HG02870 (cell line): ENCODE measurements around the gene KCNIP4.

Experiments used
- ATAC-seq: cut with Tn5 transposase; IDR thresholded peaks from one replicate; pipeline ENCODE4 v1.9.1; 2021; ENCODE audit warnings: mild to moderate bottlenecking, moderate library complexity; ENCODE audit not compliant: unreplicated experiment

Gene KCNIP4

GRCh38 chr4:21209860-21210259, 738.7 kb downstream of the KCNIP4 start:
- ATAC-seq: no peak

GRCh38 chr4:21205821-21206531, 742.6 kb downstream of the KCNIP4 start:
- ATAC-seq: no peak

- no peak for ATAC-seq
Observed at GRCh38 chr4:21203416-21203815, 745.2 kb downstream of the KCNIP4 start.

GRCh38 chr4:21202959-21203358, 745.6 kb downstream of the KCNIP4 start:
- ATAC-seq: no peak

- ATAC-seq: no peak
Observed at GRCh38 chr4:21198683-21199082, 749.9 kb downstream of the KCNIP4 start.

- ATAC-seq: no peak
Observed at GRCh38 chr4:21195682-21196081, 752.9 kb downstream of the KCNIP4 start.

- no peak for ATAC-seq
Observed at GRCh38 chr4:21192367-21192766, 756.2 kb downstream of the KCNIP4 start.

GRCh38 chr4:21191317-21191716, 757.3 kb downstream of the KCNIP4 start:
- ATAC-seq: no peak

- ATAC-seq: no peak
Observed at GRCh38 chr4:21184788-21185187, 763.8 kb downstream of the KCNIP4 start.

- no peak for ATAC-seq
Observed at GRCh38 chr4:21181716-21182115, 766.9 kb downstream of the KCNIP4 start.

- ATAC-seq: no peak
Observed at GRCh38 chr4:21177871-21178270, 770.7 kb downstream of the KCNIP4 start.

GRCh38 chr4:21177092-21177491, 771.5 kb downstream of the KCNIP4 start:
- no peak for ATAC-seq

- no peak for ATAC-seq
Observed at GRCh38 chr4:21167711-21168110, 780.9 kb downstream of the KCNIP4 start.

- no peak for ATAC-seq
Observed at GRCh38 chr4:21155367-21155766, 793.2 kb downstream of the KCNIP4 start.

- ATAC-seq: no peak
Observed at GRCh38 chr4:21139327-21139726, 809.2 kb downstream of the KCNIP4 start.

- no peak for ATAC-seq
Observed at GRCh38 chr4:21136051-21136630, 812.4 kb downstream of the KCNIP4 start.

- no peak for ATAC-seq
Observed at GRCh38 chr4:21134994-21135393, 813.6 kb downstream of the KCNIP4 start.

- ATAC-seq: no peak
Observed at GRCh38 chr4:21130606-21131005, 818.0 kb downstream of the KCNIP4 start.

- ATAC-seq: no peak
Observed at GRCh38 chr4:21126014-21126512, 822.5 kb downstream of the KCNIP4 start.

GRCh38 chr4:21118301-21118700, 830.3 kb downstream of the KCNIP4 start:
- no peak for ATAC-seq

- ATAC-seq: no peak
Observed at GRCh38 chr4:21117541-21118180, 830.9 kb downstream of the KCNIP4 start.
